Measurements from ENCODE around the gene GOT2.
A peak's percentile ranks its signal among the peaks of the same experiment; 100 is the strongest.
"Not testable (repeated sequence)": the region's sequence is repeated elsewhere in the genome, so short reads cannot be mapped to it uniquely, and the experiment has no call there.

GOT2 gene

DNA sequence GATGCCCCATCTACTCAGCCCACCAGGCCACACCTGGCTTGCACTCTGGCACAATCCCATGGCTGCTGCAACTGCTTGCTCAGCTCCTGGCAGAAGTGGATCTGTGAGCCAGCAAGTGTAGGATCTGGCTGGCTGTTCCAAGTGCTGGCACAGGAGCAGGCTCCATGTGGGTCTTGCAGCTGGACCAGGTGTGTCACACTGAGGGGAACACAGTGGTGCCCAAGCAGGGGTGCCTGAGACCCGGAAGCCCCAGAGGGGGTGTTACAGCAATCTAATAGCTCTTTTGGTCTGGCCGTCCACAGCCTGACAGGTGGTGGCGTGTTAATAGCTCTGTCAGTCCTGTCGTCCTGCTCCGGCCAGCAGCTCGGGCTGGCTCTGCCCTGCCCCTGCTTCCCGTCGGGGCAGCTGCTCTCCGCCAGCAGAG lies 19.6 kb upstream of the GOT2 start:
- no peak overlapping the region for H3K27ac ChIP-seq
- TF ChIP-seq, protein P1, sequence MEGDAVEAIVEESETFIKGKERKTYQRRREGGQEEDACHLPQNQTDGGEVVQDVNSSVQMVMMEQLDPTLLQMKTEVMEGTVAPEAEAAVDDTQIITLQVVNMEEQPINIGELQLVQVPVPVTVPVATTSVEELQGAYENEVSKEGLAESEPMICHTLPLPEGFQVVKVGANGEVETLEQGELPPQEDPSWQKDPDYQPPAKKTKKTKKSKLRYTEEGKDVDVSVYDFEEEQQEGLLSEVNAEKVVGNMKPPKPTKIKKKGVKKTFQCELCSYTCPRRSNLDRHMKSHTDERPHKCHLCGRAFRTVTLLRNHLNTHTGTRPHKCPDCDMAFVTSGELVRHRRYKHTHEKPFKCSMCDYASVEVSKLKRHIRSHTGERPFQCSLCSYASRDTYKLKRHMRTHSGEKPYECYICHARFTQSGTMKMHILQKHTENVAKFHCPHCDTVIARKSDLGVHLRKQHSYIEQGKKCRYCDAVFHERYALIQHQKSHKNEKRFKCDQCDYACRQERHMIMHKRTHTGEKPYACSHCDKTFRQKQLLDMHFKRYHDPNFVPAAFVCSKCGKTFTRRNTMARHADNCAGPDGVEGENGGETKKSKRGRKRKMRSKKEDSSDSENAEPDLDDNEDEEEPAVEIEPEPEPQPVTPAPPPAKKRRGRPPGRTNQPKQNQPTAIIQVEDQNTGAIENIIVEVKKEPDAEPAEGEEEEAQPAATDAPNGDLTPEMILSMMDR (conservative IDR thresholded peaks at IDR 0.05) = no peak

DNA sequence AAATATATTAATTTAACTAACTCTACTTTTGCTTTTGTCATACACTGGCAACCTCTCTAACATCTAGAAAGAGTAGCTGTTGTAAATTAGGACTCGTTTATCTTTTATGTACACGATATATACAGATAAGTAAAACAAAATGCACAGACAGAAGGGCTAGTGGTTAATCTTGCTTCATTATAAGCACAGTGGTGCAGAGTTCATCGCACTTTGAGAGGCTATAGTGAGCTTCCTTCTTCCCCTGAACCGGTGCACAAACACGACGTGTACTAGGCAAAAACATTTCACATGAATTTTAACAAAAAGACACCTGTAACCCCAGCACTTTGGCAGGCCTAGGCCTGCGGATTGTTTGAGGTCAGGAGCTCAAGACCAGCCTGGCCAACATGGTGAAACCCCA lies 10.4 kb upstream of the GOT2 start:
- TF ChIP-seq, protein P1 (conservative IDR thresholded peaks at IDR 0.05) = no peak
- H3K27ac ChIP-seq = no peak overlapping the region

DNA sequence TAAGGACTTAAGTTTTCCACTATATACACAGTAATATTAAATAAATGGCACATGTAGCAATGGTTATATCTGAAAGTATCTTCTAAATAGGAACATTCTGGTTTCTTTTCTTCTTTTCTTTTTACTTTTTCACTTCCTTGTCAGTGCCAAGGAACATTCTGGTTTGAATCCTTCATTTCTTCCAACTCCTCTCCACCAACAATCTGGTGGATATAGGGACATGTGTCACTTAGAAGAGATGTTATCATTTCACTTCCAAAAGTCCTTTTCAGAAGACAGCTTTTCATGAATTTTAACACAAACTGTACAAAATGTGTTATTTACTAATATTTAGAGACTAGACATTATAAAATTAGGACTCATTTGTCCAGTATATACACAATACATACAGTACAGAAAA lies 7.9 kb upstream of the GOT2 start:
- TF ChIP-seq, protein P1 (conservative IDR thresholded peaks at IDR 0.05) = no peak
- no peak overlapping the region for H3K27ac ChIP-seq

DNA sequence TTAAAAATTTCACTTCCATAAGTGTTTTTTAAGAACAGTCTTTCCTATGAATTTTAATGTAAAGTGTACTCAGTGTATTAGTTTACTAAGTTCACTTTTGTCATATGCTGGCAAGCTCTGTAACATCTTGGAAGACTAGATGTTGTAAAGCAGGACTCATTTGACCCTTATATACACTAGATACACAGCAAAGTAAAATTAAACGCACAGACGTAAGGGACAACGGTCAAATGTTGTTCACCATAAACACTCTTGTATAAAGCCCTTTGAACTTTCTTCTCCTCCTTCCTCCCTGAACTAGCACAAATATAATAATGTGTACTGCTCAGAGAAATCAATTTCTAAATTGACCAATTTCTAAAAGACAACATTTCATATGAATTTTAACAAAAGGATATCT lies 7.0 kb upstream of the GOT2 start:
- H3K27ac ChIP-seq = no peak overlapping the region
- TF ChIP-seq, protein P1 (conservative IDR thresholded peaks at IDR 0.05) = no peak

DNA sequence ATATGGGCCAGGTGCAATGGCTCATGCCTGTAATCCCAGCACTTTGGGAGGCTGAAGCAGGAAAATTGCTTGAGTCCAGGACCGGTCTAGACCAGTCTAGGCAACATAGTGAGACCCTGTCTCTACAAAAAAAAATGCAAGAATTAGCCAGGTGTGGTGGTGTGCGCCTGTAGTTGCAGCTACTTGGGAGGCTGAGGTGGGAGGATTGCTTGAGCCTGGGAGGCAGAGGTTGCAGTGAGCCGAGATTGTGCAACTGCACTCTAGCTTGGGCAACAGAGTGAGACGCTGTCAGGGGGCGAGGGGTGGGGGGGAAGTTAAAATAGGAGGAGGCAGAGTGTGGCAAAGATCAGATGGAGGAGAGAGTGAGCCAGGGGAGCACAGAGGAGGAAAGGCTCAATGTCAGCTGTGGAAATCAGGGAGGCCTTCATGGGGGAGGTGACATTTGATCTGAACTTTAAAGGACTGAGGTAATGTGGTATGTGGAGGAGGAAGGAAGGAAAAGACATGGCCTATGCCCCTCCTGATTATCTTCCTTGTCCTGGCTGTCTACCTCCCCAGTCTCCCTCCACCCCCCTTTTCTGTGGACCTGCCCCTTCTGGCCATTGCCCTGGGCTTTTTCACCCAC lies 4.7 kb upstream of the GOT2 start:
- no peak overlapping the region for H3K27ac ChIP-seq
- TF ChIP-seq, protein P1 (conservative IDR thresholded peaks at IDR 0.05) = no peak

DNA sequence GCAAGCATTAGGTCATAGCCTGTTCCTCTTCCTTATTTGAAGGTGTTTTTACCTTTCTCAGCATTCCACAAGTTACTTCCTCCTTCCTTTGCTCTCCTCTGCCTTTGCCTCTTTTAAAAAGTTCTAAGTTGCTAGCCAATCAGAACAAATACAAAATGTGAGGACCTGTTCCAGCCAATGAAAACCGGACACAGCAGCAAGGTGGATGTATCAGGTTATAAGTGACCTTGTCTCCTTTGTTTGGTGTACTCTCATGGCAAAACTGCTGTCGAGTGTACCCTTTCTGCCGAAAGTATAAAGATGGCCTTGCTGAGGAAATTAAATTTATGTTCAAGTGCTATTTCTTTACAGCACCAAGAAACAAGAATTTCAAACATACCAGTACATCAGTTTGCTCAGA lies 2.2 kb upstream of the GOT2 start:
- not testable (repeated sequence) for H3K27ac ChIP-seq

DNA sequence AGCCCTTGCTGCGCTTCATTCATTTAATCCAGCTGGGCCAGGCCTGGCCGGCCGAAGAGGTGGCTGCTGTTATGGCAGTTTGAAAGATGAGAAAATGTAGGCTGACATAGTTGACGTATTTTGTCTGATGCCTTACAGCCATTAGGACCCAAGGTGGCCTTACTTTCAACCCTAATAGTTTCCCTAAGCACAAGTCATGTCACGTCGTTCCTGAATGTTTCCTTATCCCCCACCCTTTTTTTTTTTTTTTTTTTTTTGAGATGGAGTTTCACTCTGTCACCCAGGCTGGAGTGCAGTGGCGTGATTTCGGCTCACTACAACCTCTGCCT lies 307 bp upstream of the GOT2 start:
- peak overlapping the region; percentile 71 for H3K27ac ChIP-seq
- TF ChIP-seq, protein P1 (conservative IDR thresholded peaks at IDR 0.05) = peak; percentile 58

DNA sequence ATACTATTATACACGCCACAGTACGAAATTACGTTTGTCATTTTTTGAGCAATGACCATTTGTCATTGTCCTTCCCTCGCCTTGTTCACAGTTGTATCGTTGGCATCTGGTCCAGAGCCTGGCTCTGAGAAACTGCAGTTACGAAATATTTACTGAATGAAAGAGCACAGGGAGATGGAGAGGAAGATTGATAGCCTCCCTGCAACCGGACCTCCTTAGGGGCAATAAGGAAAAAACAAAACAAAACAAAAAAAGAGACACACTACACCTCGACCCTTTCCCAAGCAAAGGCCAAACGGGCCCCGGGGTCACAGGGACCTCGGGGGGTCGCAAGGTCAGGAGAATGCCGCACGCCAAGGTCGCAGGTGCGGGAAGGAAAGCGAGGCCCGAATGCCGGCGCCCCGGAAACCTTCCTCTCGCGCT lies 857 bp downstream of the GOT2 start:
- peak overlapping the region; percentile 71 for H3K27ac ChIP-seq
- TF ChIP-seq, protein P1 (conservative IDR thresholded peaks at IDR 0.05) = no peak

All from VCaP (cell line).